Measurements from ENCODE around the gene SNX10.

- TF ChIP-seq PKNOX1 (IDR thresholded peaks at IDR 0.05) (no peak), LEF1 (IDR thresholded peaks at IDR 0.05; ENCODE audit: borderline replicate concordance) (no peak), TARDBP (IDR thresholded peaks at IDR 0.05) (no peak), FOXM1 (IDR thresholded peaks at IDR 0.05; ENCODE audit: borderline replicate concordance) (no peak)
Measured at GRCh38 chr7:26413007-26413691, 121.5 kb downstream of the SNX10 start.

All from HEK293T (cell line).